ENCODE results near the gene C11orf98.

DNA sequence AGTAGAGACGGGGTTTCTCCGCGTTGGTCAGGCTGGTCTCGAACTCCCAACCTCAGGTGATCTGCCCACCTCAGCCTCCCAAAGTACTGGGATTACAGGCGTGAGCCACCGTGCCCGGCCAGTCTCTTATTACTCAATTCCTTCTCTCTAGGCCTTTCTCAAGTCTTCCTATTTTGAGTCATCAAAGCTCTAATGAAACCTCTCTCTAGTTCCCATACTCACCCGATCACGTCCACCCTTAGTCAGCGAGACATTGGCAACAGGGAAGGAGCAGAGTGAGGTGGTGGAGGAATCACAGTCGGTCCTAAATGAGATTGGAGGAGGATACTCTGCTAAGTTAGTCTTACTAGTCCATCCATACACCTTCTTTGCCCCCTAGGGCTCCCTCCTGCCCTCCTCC lies 37.2 kb upstream of the C11orf98 start:
- TF ChIP-seq ZFP3 (CRISPR knock-in tag; IDR thresholded peaks at IDR 0.05), result no peak
- no peak for TF ChIP-seq ZNF70 (CRISPR knock-in tag; IDR thresholded peaks at IDR 0.05)
- TF ChIP-seq, protein P1, sequence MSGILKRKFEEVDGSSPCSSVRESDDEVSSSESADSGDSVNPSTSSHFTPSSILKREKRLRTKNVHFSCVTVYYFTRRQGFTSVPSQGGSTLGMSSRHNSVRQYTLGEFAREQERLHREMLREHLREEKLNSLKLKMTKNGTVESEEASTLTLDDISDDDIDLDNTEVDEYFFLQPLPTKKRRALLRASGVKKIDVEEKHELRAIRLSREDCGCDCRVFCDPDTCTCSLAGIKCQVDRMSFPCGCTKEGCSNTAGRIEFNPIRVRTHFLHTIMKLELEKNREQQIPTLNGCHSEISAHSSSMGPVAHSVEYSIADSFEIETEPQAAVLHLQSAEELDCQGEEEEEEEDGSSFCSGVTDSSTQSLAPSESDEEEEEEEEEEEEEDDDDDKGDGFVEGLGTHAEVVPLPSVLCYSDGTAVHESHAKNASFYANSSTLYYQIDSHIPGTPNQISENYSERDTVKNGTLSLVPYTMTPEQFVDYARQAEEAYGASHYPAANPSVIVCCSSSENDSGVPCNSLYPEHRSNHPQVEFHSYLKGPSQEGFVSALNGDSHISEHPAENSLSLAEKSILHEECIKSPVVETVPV (CRISPR knock-in tag; IDR thresholded peaks at IDR 0.05), result no peak
- TF ChIP-seq SNAI2 (CRISPR knock-in tag; IDR thresholded peaks at IDR 0.05), result no peak
- TF ChIP-seq RARB (CRISPR knock-in tag; IDR thresholded peaks at IDR 0.05), result no peak
- TF ChIP-seq PATZ1 (CRISPR knock-in tag; IDR thresholded peaks at IDR 0.05; ENCODE audit: borderline replicate concordance), result no peak
- TF ChIP-seq, protein P2, sequence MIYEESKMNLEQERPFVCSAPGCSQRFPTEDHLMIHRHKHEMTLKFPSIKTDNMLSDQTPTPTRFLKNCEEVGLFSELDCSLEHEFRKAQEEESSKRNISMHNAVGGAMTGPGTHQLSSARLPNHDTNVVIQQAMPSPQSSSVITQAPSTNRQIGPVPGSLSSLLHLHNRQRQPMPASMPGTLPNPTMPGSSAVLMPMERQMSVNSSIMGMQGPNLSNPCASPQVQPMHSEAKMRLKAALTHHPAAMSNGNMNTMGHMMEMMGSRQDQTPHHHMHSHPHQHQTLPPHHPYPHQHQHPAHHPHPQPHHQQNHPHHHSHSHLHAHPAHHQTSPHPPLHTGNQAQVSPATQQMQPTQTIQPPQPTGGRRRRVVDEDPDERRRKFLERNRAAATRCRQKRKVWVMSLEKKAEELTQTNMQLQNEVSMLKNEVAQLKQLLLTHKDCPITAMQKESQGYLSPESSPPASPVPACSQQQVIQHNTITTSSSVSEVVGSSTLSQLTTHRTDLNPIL (CRISPR knock-in tag; IDR thresholded peaks at IDR 0.05; ENCODE audit: low read depth), result no peak
- no peak for TF ChIP-seq OSR1 (CRISPR knock-in tag; IDR thresholded peaks at IDR 0.05)
- no peak for TF ChIP-seq ZC3H10 (CRISPR knock-in tag; IDR thresholded peaks at IDR 0.05)
- no peak for TF ChIP-seq ZNF565 (CRISPR knock-in tag; conservative IDR thresholded peaks at IDR 0.05; ENCODE audit: low read depth)
